Tibial nerve (tissue), 4 donors: Measurements from ENCODE around the gene EXT2. TPM values are rescaled to one million over a fixed set of nuclear protein-coding genes. Genes with fewer than 3 reads are reported as not detected.

Experiments used
- DNase-seq, 2 donors: peaks; one replicate each; pipeline ENCODE4 v3.0.0-alpha.2; 2019; ENCODE audit warnings: low spot score in 2 of 2
- H3K27ac ChIP-seq, 4 donors: fragments of 200-600 bp; sonication (generic) in 3 of 4; one replicate each; pipeline ENCODE4 v1.5.1; 2017 to 2019; ENCODE audit warnings: mild to moderate bottlenecking in 1 of 4
- H3K27me3 ChIP-seq, 2 donors: fragments of 200-600 bp; sonication (generic) in 1 of 2; one replicate each; pipeline versions ENCODE4 v1.5.1 to v1.6.0; 2017 to 2019
- H3K36me3 ChIP-seq, 3 donors: fragments of 200-600 bp; sonication (generic); one replicate each; pipeline ENCODE4 v1.5.1; 2018 to 2019
- H3K4me1 ChIP-seq, 4 donors: fragments of 200-600 bp; sonication (generic) in 3 of 4; one replicate each; pipeline ENCODE4 v1.5.1; 2017 to 2019
- H3K4me3 ChIP-seq, 4 donors: fragments of 200-600 bp; sonication (generic) in 3 of 4; one replicate each; pipeline ENCODE4 v1.5.1; 2017 to 2019; ENCODE audit warnings: mild to moderate bottlenecking in 1 of 4, moderate library complexity in 1 of 4
- H3K9me3 ChIP-seq, 4 donors: fragments of 200-600 bp; sonication (generic) in 3 of 4; one replicate each; pipeline ENCODE4 v1.5.1; 2017 to 2019
- EP300 ChIP-seq, 2 donors: sonication (generic); formaldehyde crosslinking; IDR thresholded peaks; one replicate each; pipeline ENCODE4 v1.6.1; 2017; ENCODE audit warnings: antibody characterized with exemption in 2 of 2, mild to moderate bottlenecking in 1 of 2
- POLR2A ChIP-seq, 2 donors: fragments of 450-650 bp; IDR thresholded peaks; one replicate each; pipeline ENCODE4 v1.6.1; 2017; ENCODE audit warnings: antibody characterized with exemption in 2 of 2, mild to moderate bottlenecking in 2 of 2, moderate library complexity in 2 of 2
- WGBS, 2 donors: methylation state at CpG; one replicate each; pipeline ENCODE4 v1.1.5; 2018; 5-methylcytosine and 5-hydroxymethylcytosine counted together
- total RNA-seq, 4 donors: library from RNA; depleted of rRNA; stranded (reverse); fragments of >200 nt; gene quantifications; one replicate each; pipeline ENCODE4 v1.1.0, GENCODE V29; 2016
- TF ChIP-seq, protein P1 (sequence below), 5 experiments: fragments of 200-600 bp in 3 of 5; fragments of 450-650 bp in 2 of 5; sonication (generic) in 3 of 5; IDR thresholded peaks; one replicate each; pipeline ENCODE4 v1.5.1; 2016 to 2019; ENCODE audit warnings: antibody characterized with exemption in 5 of 5, mild to moderate bottlenecking in 3 of 5, moderate library complexity in 2 of 5

The EXT2 gene
- total RNA-seq, 4 donors from 2014 or later: 69.3 to 80.0 (median 73.1) TPM

GRCh38 chr11:44065841-44066731 lies 29.4 kb upstream of the EXT2 start, which contains the start of gene ACCS:
Gene ACCS (plus strand): TSS chr11:44066270. CDS start chr11:44067628, 1,358 bp downstream.
- H3K4me3 ChIP-seq: peak within 1 kb of the TSS; percentile 52 to 87 (median 75)
- 0 to 1% methylated on average over 46 to 48 of the region's 70 CpGs for whole genome bisulfite sequencing, 2 donors

GRCh38 chr11:44066732-44067141 lies 28.7 kb upstream of the EXT2 start:
- peaks cover 0 to 28% (median 0%) of the 10 kb centered on the region in 3 donors for H3K36me3 ChIP-seq
- DNase-seq: no peak
- H3K4me3 ChIP-seq: peak overlapping the region; percentile 52 to 87 (median 75)
- H3K27me3 ChIP-seq: no peaks in the 10 kb centered on the region
- TF ChIP-seq, protein P1, sequence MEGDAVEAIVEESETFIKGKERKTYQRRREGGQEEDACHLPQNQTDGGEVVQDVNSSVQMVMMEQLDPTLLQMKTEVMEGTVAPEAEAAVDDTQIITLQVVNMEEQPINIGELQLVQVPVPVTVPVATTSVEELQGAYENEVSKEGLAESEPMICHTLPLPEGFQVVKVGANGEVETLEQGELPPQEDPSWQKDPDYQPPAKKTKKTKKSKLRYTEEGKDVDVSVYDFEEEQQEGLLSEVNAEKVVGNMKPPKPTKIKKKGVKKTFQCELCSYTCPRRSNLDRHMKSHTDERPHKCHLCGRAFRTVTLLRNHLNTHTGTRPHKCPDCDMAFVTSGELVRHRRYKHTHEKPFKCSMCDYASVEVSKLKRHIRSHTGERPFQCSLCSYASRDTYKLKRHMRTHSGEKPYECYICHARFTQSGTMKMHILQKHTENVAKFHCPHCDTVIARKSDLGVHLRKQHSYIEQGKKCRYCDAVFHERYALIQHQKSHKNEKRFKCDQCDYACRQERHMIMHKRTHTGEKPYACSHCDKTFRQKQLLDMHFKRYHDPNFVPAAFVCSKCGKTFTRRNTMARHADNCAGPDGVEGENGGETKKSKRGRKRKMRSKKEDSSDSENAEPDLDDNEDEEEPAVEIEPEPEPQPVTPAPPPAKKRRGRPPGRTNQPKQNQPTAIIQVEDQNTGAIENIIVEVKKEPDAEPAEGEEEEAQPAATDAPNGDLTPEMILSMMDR (IDR thresholded peaks at IDR 0.05): no peak
- TF ChIP-seq POLR2A (IDR thresholded peaks at IDR 0.05): no peak
- TF ChIP-seq EP300 (IDR thresholded peaks at IDR 0.05): no peak
- peak overlapping the region; percentile 87 to 94 (median 92) for H3K27ac ChIP-seq
- no peaks in the 10 kb centered on the region for H3K9me3 ChIP-seq
- WGBS, 2 donors: 23 to 31% methylated on average over 10 of the region's 10 CpGs
- peaks cover 0 to 23% (median 5%) of the 10 kb centered on the region in 4 donors for H3K4me1 ChIP-seq

More at GRCh38 chr11:44065841-44066731, 29.4 kb upstream of the EXT2 start, which contains the start of gene ACCS:
- Histone ChIP-seq H3K27me3 (no peaks in the 10 kb centered on the region), H3K9me3 (no peaks in the 10 kb centered on the region), H3K4me1 (peaks cover 0 to 23% (median 5%) of the 10 kb centered on the region in 4 donors), H3K27ac (peak within 1 kb of the TSS; percentile 87 to 94 (median 92)), H3K36me3 (peaks cover 0 to 22% (median 0%) of the 10 kb centered on the region in 3 donors)
- TF ChIP-seq EP300 (IDR thresholded peaks at IDR 0.05): peak; percentile 23 to 90
- TF ChIP-seq POLR2A (IDR thresholded peaks at IDR 0.05): peak; percentile 17 to 68
- TF ChIP-seq, protein P1 (IDR thresholded peaks at IDR 0.05): peak; percentile 78 to 91 (median 89)
- peak; percentile 95 to 97 for DNase-seq

DNA sequence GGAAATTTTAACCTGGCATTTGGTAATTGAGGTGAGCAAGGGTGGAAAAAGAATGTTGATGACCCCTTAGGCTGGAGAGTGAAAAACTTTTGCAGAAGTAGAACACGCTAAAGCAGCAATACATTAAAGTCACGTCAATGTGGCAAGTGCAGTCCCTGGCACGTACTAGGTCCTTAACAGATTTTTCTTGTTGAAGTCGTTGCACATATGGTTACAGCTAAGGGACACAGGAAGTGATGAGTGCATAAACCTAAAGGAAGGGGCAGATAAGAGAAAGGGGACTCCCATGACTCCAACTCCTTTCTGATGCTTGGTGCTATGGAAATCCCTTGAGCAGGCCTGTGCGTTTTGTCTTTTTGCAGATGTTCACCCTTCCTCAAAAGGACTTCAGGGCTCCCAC lies 28.2 kb upstream of the EXT2 start:
- H3K36me3 ChIP-seq: peaks cover 0 to 34% (median 0%) of the 10 kb centered on the region in 3 donors
- H3K4me3 ChIP-seq: peak overlapping the region in 3 of 4 donors; percentile 71 to 87 (median 79)
- H3K27me3 ChIP-seq: no peaks in the 10 kb centered on the region
- WGBS, 2 donors: 78 to 81% methylated on average over 5 of the region's 5 CpGs
- no peaks in the 10 kb centered on the region for H3K9me3 ChIP-seq
- TF ChIP-seq EP300 (IDR thresholded peaks at IDR 0.05) (no peak), POLR2A (IDR thresholded peaks at IDR 0.05) (no peak)
- TF ChIP-seq, protein P1 (IDR thresholded peaks at IDR 0.05): no peak
- peak overlapping the region in 1 of 4 donors; percentile 93 for H3K27ac ChIP-seq
- H3K4me1 ChIP-seq: peaks cover 0 to 23% (median 5%) of the 10 kb centered on the region in 4 donors
- no peak for DNase-seq

- no peak for DNase-seq
- H3K27ac ChIP-seq: no peak overlapping the region
- H3K4me1 ChIP-seq: peaks cover 0 to 23% (median 5%) of the 10 kb centered on the region in 4 donors
- H3K27me3 ChIP-seq: no peaks in the 10 kb centered on the region
- H3K9me3 ChIP-seq: no peaks in the 10 kb centered on the region
- no peak overlapping the region for H3K4me3 ChIP-seq
- H3K36me3 ChIP-seq: peaks cover 0 to 43% (median 0%) of the 10 kb centered on the region in 3 donors
- TF ChIP-seq EP300 (IDR thresholded peaks at IDR 0.05): no peak
- no peak for TF ChIP-seq POLR2A (IDR thresholded peaks at IDR 0.05)
- TF ChIP-seq, protein P1 (IDR thresholded peaks at IDR 0.05): no peak
- WGBS, 2 donors: 98 to 100% methylated on average over 2 of the region's 2 CpGs
These were observed 27.3 kb upstream of the EXT2 start for GRCh38 chr11:44068180-44068579.

GRCh38 chr11:44071157-44071556 lies 24.3 kb upstream of the EXT2 start:
- H3K27ac ChIP-seq: no peak overlapping the region
- WGBS, 2 donors: 73 to 79% methylated on average over 3 of the region's 3 CpGs
- no peaks in the 10 kb centered on the region for H3K27me3 ChIP-seq
- DNase-seq: no peak
- no peak overlapping the region for H3K4me3 ChIP-seq
- TF ChIP-seq POLR2A (IDR thresholded peaks at IDR 0.05): no peak
- no peak for TF ChIP-seq EP300 (IDR thresholded peaks at IDR 0.05)
- TF ChIP-seq, protein P1 (IDR thresholded peaks at IDR 0.05): no peak
- peaks cover 2 to 72% (median 6%) of the 10 kb centered on the region in 3 donors for H3K36me3 ChIP-seq
- H3K4me1 ChIP-seq: peaks cover 0 to 16% (median 5%) of the 10 kb centered on the region in 4 donors
- no peaks in the 10 kb centered on the region for H3K9me3 ChIP-seq
